Smooth muscle cell of the brain vasculature (primary cell): ENCODE measurements around the gene IGHMBP2.
"Not testable (repeated sequence)": the region's sequence is repeated elsewhere in the genome, so short reads cannot be mapped to it uniquely, and the experiment has no call there.

Experiments
- DNase-seq: peaks from one replicate; pipeline ENCODE4 v3.0.0-alpha.2; 2012; ENCODE audit warnings: low read depth, low spot score

IGHMBP2 gene

GRCh38 chr11:68903288-68904247 is at the start of gene IGHMBP2, which contains the start of gene MRPL21:
Gene IGHMBP2, plus strand, starts transcription at chr11:68903891. Its CDS starts 62 bp downstream, at chr11:68903953.
Gene MRPL21, minus strand, starts transcription at chr11:68903832. Its CDS starts 22 bp downstream, at chr11:68903810.
- DNase-seq, result peak; percentile 47

- no peak for DNase-seq
Measured at GRCh38 chr11:68854273-68854958, 49.3 kb upstream of the IGHMBP2 start.

- DNase-seq, result no peak
Measured at GRCh38 chr11:68855205-68855981, 48.3 kb upstream of the IGHMBP2 start.

GRCh38 chr11:68856425-68857030 is 47.2 kb upstream of the IGHMBP2 start:
- not testable (repeated sequence) for DNase-seq

GRCh38 chr11:68857037-68857586 is 46.6 kb upstream of the IGHMBP2 start:
- no peak for DNase-seq

- DNase-seq, result no peak
Measured at GRCh38 chr11:68859123-68859522, 44.6 kb upstream of the IGHMBP2 start.

- DNase-seq, result no peak
Measured at GRCh38 chr11:68862421-68862820, 41.3 kb upstream of the IGHMBP2 start.

- no peak for DNase-seq
Measured at GRCh38 chr11:68863553-68864265, 40.0 kb upstream of the IGHMBP2 start.

GRCh38 chr11:68865241-68865640 is 38.5 kb upstream of the IGHMBP2 start:
- DNase-seq, result no peak

GRCh38 chr11:68867066-68867465 is 36.6 kb upstream of the IGHMBP2 start:
- no peak for DNase-seq

- DNase-seq, result no peak
Measured at GRCh38 chr11:68868221-68868835, 35.4 kb upstream of the IGHMBP2 start.

- DNase-seq, result no peak
Measured at GRCh38 chr11:68870470-68870869, 33.2 kb upstream of the IGHMBP2 start.

- DNase-seq, result no peak
Measured at GRCh38 chr11:68872216-68873003, 31.3 kb upstream of the IGHMBP2 start.

- DNase-seq, result no peak
Measured at GRCh38 chr11:68878022-68878421, 25.7 kb upstream of the IGHMBP2 start.

- no peak for DNase-seq
Measured at GRCh38 chr11:68880851-68881250, 22.8 kb upstream of the IGHMBP2 start.

- no peak for DNase-seq
Measured at GRCh38 chr11:68881320-68881719, 22.4 kb upstream of the IGHMBP2 start.

- no peak for DNase-seq
Measured at GRCh38 chr11:68882391-68882790, 21.3 kb upstream of the IGHMBP2 start.

- DNase-seq, result not testable (repeated sequence)
Measured at GRCh38 chr11:68884827-68885226, 18.9 kb upstream of the IGHMBP2 start.

GRCh38 chr11:68889948-68890446 is 13.7 kb upstream of the IGHMBP2 start:
- peak; percentile 98 for DNase-seq
